Measurements from ENCODE around the gene OR6B2.

DNA sequence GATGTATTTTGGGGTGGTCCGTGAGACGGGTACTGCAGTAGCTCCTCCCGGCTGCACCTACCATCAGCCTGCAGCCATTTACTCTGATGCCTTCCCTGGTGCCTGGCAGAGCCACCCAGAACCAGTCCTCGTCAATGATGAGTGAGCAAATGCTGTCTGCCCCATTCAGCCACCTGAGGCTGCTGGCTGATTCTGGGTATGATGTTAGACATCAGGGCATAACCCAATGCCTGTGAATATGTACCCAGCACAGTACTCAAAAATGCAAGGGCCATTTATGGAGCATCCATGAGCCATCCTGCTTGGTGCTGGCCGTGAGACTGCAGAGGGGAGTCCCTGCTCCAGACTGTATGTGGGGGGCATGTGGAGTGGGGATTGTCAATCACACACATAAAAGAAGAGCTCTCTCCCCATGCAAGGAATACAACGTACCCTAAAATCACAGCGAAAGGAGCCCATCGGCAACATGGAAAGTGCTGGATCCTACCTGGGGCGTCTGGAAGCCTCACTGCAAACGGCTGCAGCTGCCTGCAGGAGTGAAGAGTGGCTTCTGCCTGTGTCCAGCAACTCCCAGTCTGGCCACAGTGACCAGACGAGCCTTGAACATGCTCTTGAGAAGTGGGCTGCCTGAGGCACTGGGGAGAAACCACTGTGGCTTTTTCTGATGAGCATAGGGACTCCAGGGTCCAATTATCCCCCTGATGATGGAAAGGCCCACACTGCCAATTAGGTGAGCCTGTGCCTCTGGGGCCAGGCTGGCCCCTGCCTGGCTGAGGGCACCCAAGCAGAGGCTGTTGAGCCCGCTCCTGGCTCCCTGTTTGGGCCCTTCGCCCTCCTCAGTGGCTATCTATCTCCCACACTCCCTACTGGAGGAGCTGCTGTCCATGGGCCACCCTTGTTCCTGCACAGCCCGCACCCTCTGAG lies 2.4 kb upstream of the OR6B2 start:
- TF ChIP-seq EZH2 (IDR thresholded peaks at IDR 0.05; ENCODE audit: borderline replicate concordance) = no peak
- TF ChIP-seq EZH2phosphoT487 (IDR thresholded peaks at IDR 0.05; ENCODE audit: low read depth, severe bottlenecking, unreplicated experiment) = no peak
